ENCODE results near the gene BPIFB2.

GRCh38 chr20:33019465-33020277 lies 12.2 kb downstream of the BPIFB2 start:
- TF ChIP-seq CTCF (IDR thresholded peaks at IDR 0.05) (no peak), POLR2A (IDR thresholded peaks at IDR 0.05) (no peak)
